ENCODE data around the gene ANKRD37. TPM values are rescaled to one million over a fixed set of nuclear protein-coding genes. Genes with fewer than 3 reads are reported as not detected.

ANKRD37 gene
- total RNA-seq, 1 experiment from 2014 or later = 3.7 TPM

DNA sequence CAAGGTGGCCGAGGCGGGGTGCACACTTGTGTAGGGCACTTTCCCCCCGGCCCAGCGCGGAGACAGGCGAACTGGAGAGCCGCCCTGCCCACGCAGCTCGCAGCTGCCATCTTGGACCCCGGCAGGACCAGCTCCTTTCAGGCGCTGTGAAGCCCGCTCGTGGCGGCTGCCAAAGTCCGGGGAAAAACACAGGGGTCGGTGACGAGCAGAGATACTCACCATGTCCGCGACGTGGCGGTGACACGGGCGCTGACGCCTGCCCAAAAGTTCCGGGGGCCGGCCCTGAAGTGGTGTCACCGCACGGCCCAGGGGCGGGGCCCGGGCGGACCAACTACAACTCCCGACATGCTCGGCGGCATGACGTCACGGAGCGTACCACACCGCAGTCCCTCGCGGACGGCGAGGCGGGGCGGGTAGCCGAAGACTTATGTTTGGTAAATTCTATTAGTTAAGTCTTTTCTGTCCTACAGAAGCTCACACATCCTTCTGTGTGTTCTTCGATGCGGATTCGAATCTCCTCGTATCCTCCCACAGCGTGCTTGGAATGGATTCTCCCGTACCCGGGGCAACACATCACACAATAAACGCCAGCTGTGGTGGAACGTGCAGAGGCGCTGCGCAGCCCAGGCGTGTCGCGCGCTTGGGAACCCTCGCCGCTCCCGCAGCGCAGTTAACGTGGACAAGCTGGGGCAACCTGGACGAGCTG, 29.2 kb downstream of the ANKRD37 start, which contains the start of gene UFSP2:
TSS of gene UFSP2 (minus strand) at position 318 of the 706 bp plus-strand sequence. CDS start at position 222, 96 bp downstream.
- H3K9ac ChIP-seq (ENCODE audit: extremely low read depth, insufficient read length, low read length) = peak within 1 kb of the TSS; percentile 94
- H3K23ac ChIP-seq (ENCODE audit: insufficient read length, low read depth, low read length) = no peak within 1 kb of the TSS
- H3K27ac Mint-ChIP-seq = peak within 1 kb of the TSS; percentile 99 to 100 (median 99)
- peak within 1 kb of the TSS; percentile 99 for H3K14ac ChIP-seq (ENCODE audit: insufficient read depth, low read length)
- H2BK120ac ChIP-seq (ENCODE audit: low read depth, low read length, poor library complexity, severe bottlenecking) = peak within 1 kb of the TSS; percentile 40
- peak within 1 kb of the TSS; percentile 57 for H3K56ac ChIP-seq (ENCODE audit: insufficient read length, low read depth, low read length)
- H3K4me3 Mint-ChIP-seq = peak within 1 kb of the TSS; percentile 88 to 92
- peak within 1 kb of the TSS; percentile 52 for H3K4me2 ChIP-seq (ENCODE audit: insufficient read depth, insufficient read length, low read length)
- no peak within 1 kb of the TSS for H2BK12ac ChIP-seq (ENCODE audit: insufficient read length, low read depth, low read length)
- H3K27ac ChIP-seq (ENCODE audit: insufficient read length, low read depth, low read length) = no peak within 1 kb of the TSS
- no peaks in the 10 kb centered on the region for H3K27me3 Mint-ChIP-seq (ENCODE audit: low read depth)
- no peak within 1 kb of the TSS; the same call in 1 of the 2 replicates for H3K4ac ChIP-seq (ENCODE audit: low read depth, low read length)
- H2BK5ac ChIP-seq (ENCODE audit: insufficient read length, low read length) = peak within 1 kb of the TSS; percentile 32
- H3K9me3 Mint-ChIP-seq = no peaks in the 10 kb centered on the region; a peak in 1 of 5 replicates
- H3K27me3 ChIP-seq (ENCODE audit: insufficient read depth, low read length) = no peaks in the 10 kb centered on the region
- no CpG with 5 or more reads among the region's 66 CpGs for WGBS (ENCODE audit: extremely low coverage, insufficient read length, low lambda C conversion rate)
- peaks cover 2% of the 10 kb centered on the region for H3K79me1 ChIP-seq (ENCODE audit: insufficient read depth, low read depth, low read length, poor library complexity, severe bottlenecking)
- peak within 1 kb of the TSS; percentile 99 for H3K18ac ChIP-seq (ENCODE audit: insufficient read length, low read depth, low read length)
- no peak within 1 kb of the TSS for H3T11ph ChIP-seq (ENCODE audit: low read length)
- no peaks in the 10 kb centered on the region; the same call in 1 of the 2 replicates for H3K4me1 ChIP-seq (ENCODE audit: insufficient read depth, low read length)
- H3K36me3 Mint-ChIP-seq (ENCODE audit: insufficient read depth in 1 of 3, low read depth in 3 of 3) = peaks cover 3 to 12% (median 11%) of the 10 kb centered on the region in 3 experiments; a peak in 5 of 7 replicates
- H3K4me1 Mint-ChIP-seq = peaks cover 7 to 9% of the 10 kb centered on the region in 2 experiments
- H3K23me2 ChIP-seq (ENCODE audit: insufficient read length, low read depth, low read length, poor library complexity, severe bottlenecking) = peaks cover 5% of the 10 kb centered on the region
- H4K20me1 ChIP-seq (ENCODE audit: control insufficient read depth, insufficient read depth, insufficient read length) = no peaks in the 10 kb centered on the region
- H2AK5ac ChIP-seq (ENCODE audit: insufficient read length, low read length) = no peak within 1 kb of the TSS
- H2AFZ ChIP-seq (ENCODE audit: low read length) = no peak within 1 kb of the TSS
- no peaks in the 10 kb centered on the region for H3K9me3 ChIP-seq (ENCODE audit: control insufficient read depth, low read depth, low read length)
- TF ChIP-seq, protein P1, sequence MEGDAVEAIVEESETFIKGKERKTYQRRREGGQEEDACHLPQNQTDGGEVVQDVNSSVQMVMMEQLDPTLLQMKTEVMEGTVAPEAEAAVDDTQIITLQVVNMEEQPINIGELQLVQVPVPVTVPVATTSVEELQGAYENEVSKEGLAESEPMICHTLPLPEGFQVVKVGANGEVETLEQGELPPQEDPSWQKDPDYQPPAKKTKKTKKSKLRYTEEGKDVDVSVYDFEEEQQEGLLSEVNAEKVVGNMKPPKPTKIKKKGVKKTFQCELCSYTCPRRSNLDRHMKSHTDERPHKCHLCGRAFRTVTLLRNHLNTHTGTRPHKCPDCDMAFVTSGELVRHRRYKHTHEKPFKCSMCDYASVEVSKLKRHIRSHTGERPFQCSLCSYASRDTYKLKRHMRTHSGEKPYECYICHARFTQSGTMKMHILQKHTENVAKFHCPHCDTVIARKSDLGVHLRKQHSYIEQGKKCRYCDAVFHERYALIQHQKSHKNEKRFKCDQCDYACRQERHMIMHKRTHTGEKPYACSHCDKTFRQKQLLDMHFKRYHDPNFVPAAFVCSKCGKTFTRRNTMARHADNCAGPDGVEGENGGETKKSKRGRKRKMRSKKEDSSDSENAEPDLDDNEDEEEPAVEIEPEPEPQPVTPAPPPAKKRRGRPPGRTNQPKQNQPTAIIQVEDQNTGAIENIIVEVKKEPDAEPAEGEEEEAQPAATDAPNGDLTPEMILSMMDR (conservative IDR thresholded peaks at IDR 0.05) = no peak
- no peak within 1 kb of the TSS for H2BK15ac ChIP-seq (ENCODE audit: low read depth, low read length)
- H3K79me2 ChIP-seq (ENCODE audit: insufficient read depth, low read length) = no peaks in the 10 kb centered on the region
- peak within 1 kb of the TSS; percentile 23 for H4K5ac ChIP-seq (ENCODE audit: insufficient read length, low read depth, low read length)
- H4K8ac ChIP-seq (replicated peaks; ENCODE audit: insufficient read length, low read depth, low read length) = no peak within 1 kb of the TSS
- H4K91ac ChIP-seq (ENCODE audit: insufficient read length, low read depth, low read length) = no peak within 1 kb of the TSS
- DNase-seq = peak; percentile 88
- no peak within 1 kb of the TSS for H2BK20ac ChIP-seq (ENCODE audit: low read depth, low read length, poor library complexity, severe bottlenecking)

All from H9 (cell line).